A673 (cell line): ENCODE results near the gene APOBEC4. TPM values are rescaled to one million over a fixed set of nuclear protein-coding genes. Genes with fewer than 3 reads are reported as not detected.

ENCODE experiments used
- BruUV-seq: library from RNA; stranded (reverse); fragments of 400-500 nt; replicated peaks from 2 replicates; lab custom pipeline; 2021; lab: Mats Ljungman, UMichigan
- CTCF ChIA-PET: fragments of 300-600 bp; sonication (Branson Sonifier 250); formaldehyde crosslinking; loops from one replicate; lab custom pipeline; 2022; ENCODE audit warnings: antibody characterized with exemption; lab: Charles Lee
- POLR2A ChIA-PET: fragments of 300-600 bp; sonication (Branson Sonifier 250); formaldehyde crosslinking; loops from one replicate; lab custom pipeline; 2022; ENCODE audit warnings: antibody characterized with exemption; ENCODE audit not compliant: low non-redundant PET; lab: Charles Lee
- DNase-seq: peaks from one replicate; pipeline ENCODE4 v3.0.0-alpha.2; 2015; ENCODE audit warnings: low spot score
- H3K27ac ChIP-seq: fragments of 200-600 bp; sonication (generic); 2 replicates; pipeline ENCODE4 v1.5.1; 2016; ENCODE audit warnings: mixed run types, low read depth, mild to moderate bottlenecking, mixed read lengths, antibody characterized with exemption, low read length; ENCODE audit not compliant: poor library complexity, severe bottlenecking
- H3K27me3 ChIP-seq: fragments of 200-600 bp; sonication (generic); replicated peaks from 2 replicates; pipeline ENCODE4 v1.6.1; 2017; ENCODE audit warnings: mixed run types, low read depth, mild to moderate bottlenecking, mixed read lengths, antibody characterized with exemption, low read length; ENCODE audit not compliant: insufficient read depth, poor library complexity
- H3K36me3 ChIP-seq: fragments of 200-600 bp; sonication (generic); 2 replicates; pipeline ENCODE4 v1.6.1; 2016; ENCODE audit warnings: mixed run types, mild to moderate bottlenecking, mixed read lengths, antibody characterized with exemption, low read length; ENCODE audit not compliant: insufficient read depth, poor library complexity, severe bottlenecking
- H3K4me1 ChIP-seq: fragments of 200-600 bp; sonication (generic); 2 replicates; pipeline ENCODE4 v1.6.1; 2017; ENCODE audit warnings: mixed run types, mild to moderate bottlenecking, mixed read lengths, antibody characterized with exemption, low read length; ENCODE audit not compliant: insufficient read depth, poor library complexity, severe bottlenecking
- H3K4me3 ChIP-seq: fragments of 200-600 bp; sonication (generic); 2 replicates; pipeline ENCODE4 v1.5.1; 2016; ENCODE audit warnings: low read depth, mixed run types, mild to moderate bottlenecking, mixed read lengths, low read length; ENCODE audit not compliant: poor library complexity, severe bottlenecking
- H3K9me3 ChIP-seq: fragments of 200-600 bp; sonication (generic); 2 replicates; pipeline ENCODE4 v1.6.1; 2016; ENCODE audit warnings: mixed run types, low read depth, mild to moderate bottlenecking, mixed read lengths, antibody characterized with exemption, low read length; ENCODE audit not compliant: poor library complexity, severe bottlenecking
- CTCF ChIP-seq: fragments of 300-800, 200-600 bp; sonication (generic); conservative IDR thresholded peaks from 2 replicates; pipeline ENCODE4 v1.5.1; 2017; ENCODE audit warnings: low read depth, mild to moderate bottlenecking, antibody characterized with exemption, low read length, moderate library complexity, mixed read lengths
- EZH2 ChIP-seq: fragments of 200-600 bp; sonication (generic); IDR thresholded peaks from 2 replicates; pipeline ENCODE4 v1.6.1; 2017; ENCODE audit warnings: borderline replicate concordance, low read depth, mild to moderate bottlenecking, mixed read lengths, antibody characterized with exemption, low read length; ENCODE audit not compliant: poor library complexity, severe bottlenecking
- intact Hi-C: fragments of 100-400 bp; cut with micrococcal nuclease; formaldehyde crosslinking; loops from one replicate; pipeline ENCODE4 v1.10.0; 2022; ENCODE audit not compliant: unreplicated experiment
- total RNA-seq: library from RNA; stranded (reverse); gene quantifications from 2 replicates; pipeline ENCODE4 v1.2.3, GENCODE V29; 2021

Gene APOBEC4
- total RNA-seq, 1 experiment from 2014 or later: not detected

GRCh38 chr1:183600634-183601033, 52.5 kb downstream of the APOBEC4 start:
- H3K4me1 ChIP-seq: no peaks in the 10 kb centered on the region
- H3K36me3 ChIP-seq: no peaks in the 10 kb centered on the region
- ChIA-PET POLR2A (no interaction called here), CTCF (no interaction called here)
- no peak for DNase-seq
- TF ChIP-seq CTCF: no peak
- no peak for TF ChIP-seq EZH2
- no peak overlapping the region for H3K27ac ChIP-seq
- no peaks in the 10 kb centered on the region for H3K9me3 ChIP-seq
- H3K27me3 ChIP-seq: no peaks in the 10 kb centered on the region
- no peak overlapping the region for H3K4me3 ChIP-seq
- BruUV-seq: no TSS peak
- intact Hi-C loops: no loop called here

DNA sequence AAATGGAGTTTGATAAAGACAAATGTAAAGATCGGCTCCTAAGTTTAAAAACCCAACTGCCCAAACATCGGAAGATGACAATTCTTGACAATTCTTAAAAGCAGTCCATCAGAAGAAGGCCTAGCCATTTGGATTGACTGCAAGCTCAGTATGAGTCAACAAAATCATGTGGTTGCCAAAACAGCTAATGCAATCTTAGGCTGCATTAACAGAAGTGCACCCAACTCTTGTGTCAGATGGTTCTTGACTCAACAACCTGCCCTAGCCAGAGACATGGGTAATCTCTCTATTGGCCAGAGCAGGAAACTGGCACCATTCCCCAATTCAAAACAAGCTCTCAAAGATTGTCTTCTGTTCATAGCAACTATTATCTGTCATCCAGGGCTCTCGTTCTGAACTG, 53.0 kb downstream of the APOBEC4 start:
- H3K4me1 ChIP-seq: no peaks in the 10 kb centered on the region
- no TSS peak for BruUV-seq
- H3K36me3 ChIP-seq: no peaks in the 10 kb centered on the region
- H3K27ac ChIP-seq: no peak overlapping the region
- ChIA-PET CTCF (no interaction called here), POLR2A (no interaction called here)
- no peak for DNase-seq
- H3K9me3 ChIP-seq: no peaks in the 10 kb centered on the region
- no peak overlapping the region for H3K4me3 ChIP-seq
- intact Hi-C loops: no loop called here
- H3K27me3 ChIP-seq: no peaks in the 10 kb centered on the region
- TF ChIP-seq CTCF (no peak), EZH2 (no peak)

DNA sequence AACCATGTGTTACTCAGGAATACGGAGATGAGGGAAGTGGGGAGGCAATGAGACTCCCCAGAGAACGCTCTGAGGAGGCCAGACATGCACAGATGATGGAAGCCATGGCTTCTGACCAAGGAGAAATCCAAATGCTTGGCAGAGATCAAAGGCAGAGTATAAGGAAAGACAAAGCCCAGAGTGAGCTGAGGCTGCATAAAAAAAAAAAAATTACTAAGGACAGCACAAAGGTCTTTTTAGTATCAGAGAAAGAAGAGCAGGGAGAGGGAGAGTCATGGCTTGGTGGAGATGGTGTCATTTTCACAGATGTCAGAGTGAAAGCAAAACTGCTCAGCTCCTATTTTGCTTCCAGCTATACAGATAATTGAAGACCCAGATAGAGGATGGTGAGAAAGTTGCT, 54.7 kb downstream of the APOBEC4 start:
- H3K27me3 ChIP-seq: no peaks in the 10 kb centered on the region
- no peak for DNase-seq
- H3K9me3 ChIP-seq: no peaks in the 10 kb centered on the region
- TF ChIP-seq EZH2 (no peak), CTCF (no peak)
- H3K27ac ChIP-seq: no peak overlapping the region
- H3K4me3 ChIP-seq: no peak overlapping the region
- POLR2A ChIA-PET: interaction anchor here (0.6 to 0.7 kb wide), 2 partner anchors 268 to 344 kb away, joined by 7 to 10 read pairs; no protein-coding TSS in a partner anchor
- H3K36me3 ChIP-seq: no peaks in the 10 kb centered on the region
- BruUV-seq: no TSS peak
- H3K4me1 ChIP-seq: no peaks in the 10 kb centered on the region
- CTCF ChIA-PET: no interaction called here
- intact Hi-C loops: no loop called here
